HG03175 (cell line): ENCODE data around the gene PRSS53.

Source experiments
- ATAC-seq: cut with Tn5 transposase; IDR thresholded peaks from one replicate; pipeline ENCODE4 v1.9.1; 2021; ENCODE audit warnings: mild to moderate bottlenecking, moderate library complexity; ENCODE audit not compliant: unreplicated experiment

Gene PRSS53

DNA sequence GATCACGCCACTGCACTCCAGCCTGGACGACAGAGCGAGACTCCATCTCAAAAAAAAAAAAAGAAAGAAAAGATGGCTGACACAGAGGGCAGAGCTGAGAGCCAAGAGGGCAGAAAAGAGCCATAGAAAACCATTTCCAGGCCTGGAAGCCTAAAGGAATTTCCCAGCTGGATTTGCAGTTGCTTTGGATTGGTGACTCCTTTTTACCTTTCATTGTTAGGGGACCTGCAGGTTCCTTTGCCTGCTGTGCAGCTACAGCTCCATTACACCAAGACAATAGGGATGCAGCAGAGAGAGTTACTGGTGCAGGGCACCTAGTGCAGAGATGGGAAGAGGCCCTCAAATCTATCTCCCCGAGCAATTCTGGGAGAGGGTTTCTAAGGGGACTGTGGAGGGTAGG lies 33.1 kb downstream of the PRSS53 start:
- no peak for ATAC-seq

DNA sequence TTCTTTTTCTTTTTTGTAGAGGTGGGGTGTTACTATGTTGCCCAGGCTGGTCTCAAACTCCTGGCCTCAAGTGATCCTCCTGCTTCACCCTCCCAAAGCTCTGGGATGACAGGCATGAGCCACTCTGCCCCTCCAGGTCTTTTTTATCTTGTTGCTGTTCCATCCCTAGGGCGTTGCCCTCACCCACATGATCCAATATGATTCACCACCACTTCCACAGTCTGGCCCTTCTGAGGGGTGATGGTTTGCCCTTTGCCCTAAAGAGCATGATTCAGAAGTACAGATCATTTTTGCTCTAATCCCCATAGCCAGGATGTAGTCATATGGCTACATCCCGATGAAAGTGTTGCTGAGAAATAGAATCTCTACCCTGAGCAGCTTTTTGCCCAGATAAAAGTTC lies 36.6 kb downstream of the PRSS53 start:
- no peak for ATAC-seq

DNA sequence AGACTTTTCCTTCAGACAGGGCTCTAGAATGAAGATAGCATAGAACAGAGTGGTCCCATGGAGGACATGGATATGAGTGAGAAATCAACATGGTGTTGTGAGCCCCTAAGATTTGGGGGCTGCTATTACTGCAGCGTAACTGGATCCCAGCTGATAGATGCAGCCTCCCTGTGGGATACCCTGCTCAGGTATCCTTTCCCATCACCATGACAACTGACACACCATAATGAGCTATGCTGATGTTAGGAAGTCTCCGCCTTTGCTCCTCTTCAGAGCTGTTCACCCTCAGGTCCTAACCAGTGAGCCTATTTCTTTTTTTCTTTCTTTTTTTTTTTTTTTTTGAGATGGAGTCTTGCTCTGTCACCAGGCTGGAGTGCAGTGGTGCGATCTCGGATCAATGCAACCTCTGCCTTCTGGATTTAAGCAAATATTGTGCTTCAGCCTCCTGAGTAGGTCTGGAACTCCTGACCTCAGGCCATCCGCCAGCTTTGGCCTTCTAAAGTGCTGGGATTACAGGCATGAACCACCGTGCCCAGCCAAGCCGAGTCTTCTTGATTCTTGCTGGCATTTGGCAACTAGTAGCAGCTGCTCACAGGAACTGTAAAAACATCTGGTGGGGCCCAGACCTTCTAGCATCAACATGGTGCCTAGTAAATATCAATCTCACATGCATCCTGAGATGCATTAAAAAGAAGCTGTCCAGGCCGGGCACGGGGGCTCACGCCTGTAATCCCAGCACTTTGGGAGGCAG lies 38.3 kb downstream of the PRSS53 start:
- no peak for ATAC-seq

DNA sequence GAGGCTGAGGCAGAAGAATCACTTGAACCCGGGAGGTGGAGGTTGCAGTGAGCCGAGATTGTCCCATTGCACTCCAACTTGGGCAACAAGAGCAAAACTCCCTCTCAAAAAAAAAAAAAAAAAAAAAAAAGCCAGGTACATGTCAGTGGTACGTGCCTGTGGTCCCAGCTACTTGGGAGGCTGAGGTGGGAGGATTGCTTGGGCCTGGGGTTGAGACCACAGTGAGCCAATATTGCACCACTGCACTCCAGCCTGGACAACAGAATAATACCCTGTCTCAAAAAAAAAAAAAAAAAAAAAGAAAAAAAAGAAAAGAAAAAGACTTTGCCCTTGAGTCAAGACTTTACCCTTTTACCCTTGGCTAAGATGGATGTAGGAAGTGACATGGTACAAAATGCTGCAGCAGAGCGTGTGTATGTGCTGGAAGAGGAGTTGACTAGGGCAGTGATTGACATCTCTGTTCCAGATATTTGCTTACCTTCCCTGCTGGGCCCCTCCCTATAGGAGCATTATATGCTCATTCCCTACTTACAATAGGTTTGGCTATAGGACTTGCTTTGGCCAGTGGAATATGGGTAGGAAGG lies 44.8 kb downstream of the PRSS53 start:
- ATAC-seq = no peak

DNA sequence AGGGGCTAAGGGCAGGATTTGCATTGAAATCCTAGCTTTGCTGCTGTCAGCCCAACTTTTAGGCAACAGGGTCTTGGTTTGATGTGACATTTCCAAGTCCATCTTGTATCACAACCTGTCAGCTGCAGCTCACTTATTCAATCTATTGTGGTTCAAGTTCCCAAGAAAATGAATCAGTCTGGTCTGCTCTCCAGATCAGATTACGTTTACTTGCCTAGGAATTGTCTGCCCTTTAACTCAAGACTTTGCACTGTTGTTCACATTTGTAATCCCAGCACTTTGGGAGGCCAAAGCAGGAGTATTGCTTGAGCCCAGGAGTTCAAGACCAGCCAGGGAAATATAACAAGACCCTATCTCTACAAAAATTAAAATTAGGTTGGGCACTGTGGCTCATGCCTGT lies 45.4 kb downstream of the PRSS53 start:
- no peak for ATAC-seq

DNA sequence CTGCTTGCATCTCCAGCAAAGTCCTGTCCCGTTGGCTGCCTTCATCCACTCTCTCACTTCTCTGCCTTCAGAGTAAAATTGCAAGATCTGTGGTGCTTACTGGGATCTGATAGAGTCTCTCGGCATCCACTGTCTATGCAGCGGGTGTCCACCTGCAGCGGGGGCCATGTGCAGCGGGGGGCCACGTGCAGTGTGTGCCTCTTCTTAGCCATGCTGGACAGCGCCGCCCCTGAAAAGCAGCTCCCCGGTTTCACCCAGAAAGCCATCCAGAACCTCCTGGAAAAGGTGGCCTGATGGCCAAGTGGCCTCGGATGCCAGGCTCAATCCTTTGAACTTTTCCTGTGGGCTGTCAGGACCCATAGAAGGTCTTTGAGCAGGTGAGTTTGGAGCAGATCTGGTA lies 45.9 kb downstream of the PRSS53 start:
- ATAC-seq = no peak

DNA sequence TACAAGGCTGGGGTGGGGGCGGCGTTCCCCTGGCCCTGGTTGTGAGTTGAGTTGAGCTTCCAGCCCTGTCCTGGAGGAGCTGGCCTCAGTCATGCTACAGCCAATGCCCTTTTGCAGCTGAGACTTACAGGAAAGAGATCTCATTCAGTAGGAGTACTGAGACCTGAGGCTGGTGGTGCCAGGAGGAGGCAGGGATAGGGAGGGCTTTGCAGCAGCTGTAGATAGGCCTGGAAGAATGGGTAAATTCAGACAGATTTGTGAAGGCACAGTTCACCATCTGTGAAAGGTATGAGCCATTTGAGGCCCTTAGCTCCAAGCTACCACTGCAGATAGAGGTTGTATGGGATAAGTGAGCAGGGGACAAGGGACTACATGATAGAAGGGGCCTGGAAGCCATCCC lies 49.8 kb downstream of the PRSS53 start:
- no peak for ATAC-seq

DNA sequence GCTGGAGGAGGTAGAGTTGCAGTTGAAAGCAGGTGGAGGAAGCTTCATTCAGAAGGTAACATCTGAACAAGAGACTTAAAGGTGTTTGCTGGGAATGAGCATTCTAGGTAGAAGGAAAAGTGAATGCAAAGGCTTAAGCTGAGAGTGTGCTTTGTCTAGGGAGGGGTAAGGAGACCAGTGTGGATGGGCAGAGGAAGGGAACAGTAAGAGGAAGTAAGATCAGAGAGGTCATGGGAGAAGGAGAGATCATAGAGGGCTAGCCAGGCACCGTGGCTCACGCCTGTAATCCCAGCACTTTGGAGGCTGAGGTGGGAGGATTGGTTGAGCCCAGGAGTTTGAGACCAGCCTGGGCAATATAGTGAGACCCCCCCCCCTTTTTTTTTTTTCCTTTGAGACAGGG lies 52.1 kb downstream of the PRSS53 start:
- ATAC-seq = no peak

DNA sequence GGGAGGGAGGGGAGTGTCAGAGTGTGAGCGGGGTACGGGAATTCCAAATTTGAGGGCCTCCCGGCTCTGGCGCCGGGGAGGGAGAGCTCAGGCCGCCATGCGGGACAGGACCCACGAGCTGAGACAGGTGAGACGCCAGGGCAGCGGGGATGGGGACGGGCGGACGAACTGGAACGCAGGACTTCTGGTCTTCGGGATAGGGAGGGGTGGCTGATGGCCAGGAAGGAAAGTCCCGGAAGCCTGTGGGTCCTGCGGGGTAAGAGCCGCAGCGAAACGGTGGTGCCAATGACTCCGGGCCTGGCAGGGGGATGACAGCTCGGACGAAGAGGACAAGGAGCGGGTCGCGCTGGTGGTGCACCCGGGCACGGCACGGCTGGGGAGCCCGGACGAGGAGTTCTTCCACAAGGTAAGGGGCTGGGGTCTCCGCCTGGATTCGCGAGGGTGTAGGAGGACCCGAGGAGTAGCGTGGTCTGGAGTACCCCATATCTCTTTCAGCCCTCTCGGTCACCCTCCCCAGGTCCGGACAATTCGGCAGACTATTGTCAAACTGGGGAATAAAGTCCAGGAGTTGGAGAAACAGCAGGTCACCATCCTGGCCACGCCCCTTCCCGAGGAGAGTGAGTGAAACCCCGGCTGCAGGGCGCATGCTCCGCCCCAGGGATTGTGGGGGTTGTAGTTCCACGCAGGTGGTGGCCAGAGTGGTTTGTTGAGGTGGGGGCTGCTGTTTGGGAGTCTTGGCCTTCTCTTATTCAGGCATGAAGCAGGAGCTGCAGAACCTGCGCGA lies 54.8 kb downstream of the PRSS53 start:
- peak; percentile 48 for ATAC-seq
